ENCODE measurements around the gene PPP1R26. TPM values are rescaled to one million over a fixed set of nuclear protein-coding genes. Genes with fewer than 3 reads are reported as not detected.
"Not testable (repeated sequence)": the region's sequence is repeated elsewhere in the genome, so short reads cannot be mapped to it uniquely, and the experiment has no call there.

The PPP1R26 gene
- total RNA-seq, 4 donors from 2014 or later: 10.5 to 14.7 (median 11.8) TPM

GRCh38 chr9:135440620-135441019 is 39.0 kb upstream of the PPP1R26 start:
- TF ChIP-seq, protein P1, sequence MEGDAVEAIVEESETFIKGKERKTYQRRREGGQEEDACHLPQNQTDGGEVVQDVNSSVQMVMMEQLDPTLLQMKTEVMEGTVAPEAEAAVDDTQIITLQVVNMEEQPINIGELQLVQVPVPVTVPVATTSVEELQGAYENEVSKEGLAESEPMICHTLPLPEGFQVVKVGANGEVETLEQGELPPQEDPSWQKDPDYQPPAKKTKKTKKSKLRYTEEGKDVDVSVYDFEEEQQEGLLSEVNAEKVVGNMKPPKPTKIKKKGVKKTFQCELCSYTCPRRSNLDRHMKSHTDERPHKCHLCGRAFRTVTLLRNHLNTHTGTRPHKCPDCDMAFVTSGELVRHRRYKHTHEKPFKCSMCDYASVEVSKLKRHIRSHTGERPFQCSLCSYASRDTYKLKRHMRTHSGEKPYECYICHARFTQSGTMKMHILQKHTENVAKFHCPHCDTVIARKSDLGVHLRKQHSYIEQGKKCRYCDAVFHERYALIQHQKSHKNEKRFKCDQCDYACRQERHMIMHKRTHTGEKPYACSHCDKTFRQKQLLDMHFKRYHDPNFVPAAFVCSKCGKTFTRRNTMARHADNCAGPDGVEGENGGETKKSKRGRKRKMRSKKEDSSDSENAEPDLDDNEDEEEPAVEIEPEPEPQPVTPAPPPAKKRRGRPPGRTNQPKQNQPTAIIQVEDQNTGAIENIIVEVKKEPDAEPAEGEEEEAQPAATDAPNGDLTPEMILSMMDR (IDR thresholded peaks at IDR 0.05): no peak
- TF ChIP-seq POLR2A (IDR thresholded peaks at IDR 0.05) (no peak), EP300 (IDR thresholded peaks at IDR 0.05) (no peak)
- WGBS, 2 donors: 85 to 87% methylated on average over 10 of the region's 10 CpGs
- no peak for DNase-seq (ENCODE audit: low spot score in 2 of 2)
- no peaks in the 10 kb centered on the region for H3K36me3 ChIP-seq
- no peaks in the 10 kb centered on the region for H3K4me1 ChIP-seq
- H3K9me3 ChIP-seq: peaks cover 0 to 21% (median 0%) of the 10 kb centered on the region in 4 donors
- no peak overlapping the region for H3K27ac ChIP-seq
- H3K4me3 ChIP-seq: no peak overlapping the region
- peaks cover 0 to 20% of the 10 kb centered on the region in 2 donors for H3K27me3 ChIP-seq

- H3K4me3 ChIP-seq; DNase-seq (ENCODE audit: low spot score in 2 of 2); H3K4me1 ChIP-seq; H3K36me3 ChIP-seq; H3K27ac ChIP-seq: not testable (repeated sequence)
- WGBS, 2 donors: 44 to 47% methylated on average over 20 to 23 of the region's 23 CpGs
- Histone ChIP-seq H3K9me3 (peaks cover 0 to 18% (median 0%) of the 10 kb centered on the region in 4 donors), H3K27me3 (peaks cover 0 to 20% of the 10 kb centered on the region in 2 donors)
Measured at GRCh38 chr9:135441105-135442071, 38.2 kb upstream of the PPP1R26 start.

DNA sequence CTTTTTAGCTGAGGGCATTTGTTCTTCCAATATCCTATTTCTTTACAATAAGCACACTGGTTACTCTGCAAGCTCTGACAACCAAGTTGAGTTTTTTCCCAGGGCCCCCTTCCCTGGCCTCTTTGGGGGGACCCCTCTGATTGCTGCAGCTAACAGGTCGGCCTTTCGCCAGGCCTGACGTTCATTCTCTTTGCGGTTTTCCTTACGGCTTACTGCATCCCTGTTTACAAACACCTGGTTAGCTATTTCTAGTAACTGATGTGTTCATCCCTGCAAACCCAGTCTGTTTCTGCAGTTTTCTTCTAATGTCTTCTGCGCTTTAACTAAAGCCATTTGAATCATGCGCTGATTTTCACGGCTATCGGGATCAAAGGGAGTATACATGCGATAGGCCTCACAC is 37.5 kb upstream of the PPP1R26 start:
- H3K4me3 ChIP-seq: no peak overlapping the region
- 50 to 52% methylated on average over 10 of the region's 10 CpGs for WGBS, 2 donors
- H3K27me3 ChIP-seq: peaks cover 0 to 20% of the 10 kb centered on the region in 2 donors
- no peaks in the 10 kb centered on the region for H3K36me3 ChIP-seq
- H3K27ac ChIP-seq: no peak overlapping the region
- DNase-seq (ENCODE audit: low spot score in 2 of 2): no peak
- H3K9me3 ChIP-seq: peaks cover 0 to 11% (median 0%) of the 10 kb centered on the region in 4 donors
- TF ChIP-seq, protein P1 (IDR thresholded peaks at IDR 0.05): no peak
- no peak for TF ChIP-seq EP300 (IDR thresholded peaks at IDR 0.05)
- no peak for TF ChIP-seq POLR2A (IDR thresholded peaks at IDR 0.05)
- H3K4me1 ChIP-seq: no peaks in the 10 kb centered on the region

- WGBS, 2 donors: 68% methylated on average over 20 to 28 of the region's 28 CpGs
- Histone ChIP-seq H3K4me1 (no peaks in the 10 kb centered on the region), H3K36me3 (no peaks in the 10 kb centered on the region), H3K4me3 (no peak overlapping the region), H3K27ac (no peak overlapping the region), H3K9me3 (no peaks in the 10 kb centered on the region), H3K27me3 (peaks cover 0 to 20% of the 10 kb centered on the region in 2 donors)
- DNase-seq (ENCODE audit: low spot score in 2 of 2): no peak
- TF ChIP-seq POLR2A (IDR thresholded peaks at IDR 0.05): no peak
- TF ChIP-seq EP300 (IDR thresholded peaks at IDR 0.05): no peak
- TF ChIP-seq, protein P1 (IDR thresholded peaks at IDR 0.05): no peak
Measured at GRCh38 chr9:135443797-135444425, 35.7 kb upstream of the PPP1R26 start.

DNA sequence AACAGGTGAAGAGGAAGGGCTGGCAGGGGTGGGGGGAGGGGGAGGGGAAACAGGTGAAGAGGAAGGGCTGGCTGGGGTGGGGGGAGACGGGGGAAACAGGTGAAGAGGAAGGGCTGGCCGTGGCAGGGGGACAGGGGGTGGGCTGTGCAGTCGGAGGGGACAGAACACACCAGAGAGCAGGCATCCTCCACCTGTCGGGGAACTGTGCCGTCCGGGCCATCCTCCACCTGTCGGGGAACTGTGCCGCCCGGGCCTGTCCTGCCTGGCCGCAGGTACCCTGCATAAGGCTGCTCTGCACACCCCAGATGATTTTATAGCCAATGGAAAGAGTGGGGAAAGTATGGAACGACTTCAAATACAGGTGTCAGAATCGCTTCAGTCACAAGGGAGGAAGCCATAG is 32.5 kb upstream of the PPP1R26 start:
- H3K36me3 ChIP-seq: no peaks in the 10 kb centered on the region
- TF ChIP-seq POLR2A (IDR thresholded peaks at IDR 0.05) (no peak), EP300 (IDR thresholded peaks at IDR 0.05) (no peak)
- TF ChIP-seq, protein P1 (IDR thresholded peaks at IDR 0.05): no peak
- DNase-seq (ENCODE audit: low spot score in 2 of 2): no peak
- no peaks in the 10 kb centered on the region for H3K9me3 ChIP-seq
- H3K27me3 ChIP-seq: peaks cover 0 to 7% of the 10 kb centered on the region in 2 donors
- H3K27ac ChIP-seq: no peak overlapping the region
- no peaks in the 10 kb centered on the region for H3K4me1 ChIP-seq
- no peak overlapping the region for H3K4me3 ChIP-seq
- 67 to 72% methylated on average over 12 of the region's 12 CpGs for WGBS, 2 donors

All from tibial nerve (tissue), 4 donors.